HCT116 (cell line): Measurements from ENCODE around the gene SYNDIG1.

Experiments
- EZH2phosphoT487 ChIP-seq: fragments of 200-600 bp; IDR thresholded peaks from 2 replicates; pipeline ENCODE4 v1.6.1; 2018; ENCODE audit warnings: antibody characterized with exemption, borderline replicate concordance
- POLR2A ChIP-seq: IDR thresholded peaks from 2 replicates; pipeline ENCODE4 v1.7.0; 2011; ENCODE audit warnings: borderline replicate concordance; ENCODE audit not compliant: insufficient read depth, insufficient read length; ENCODE audit errors: extremely low read depth
- POLR2AphosphoS5 ChIP-seq: IDR thresholded peaks from 2 replicates; pipeline ENCODE4 v1.6.1; 2011; ENCODE audit warnings: mild to moderate bottlenecking, low read depth, low read length, moderate library complexity
- TF ChIP-seq, protein P1 (sequence below), 3 experiments: fragments of 200-600 bp in 1 of 3; sonication (generic) in 1 of 3; IDR thresholded peaks in 2 of 3; conservative IDR thresholded peaks in 1 of 3; 2 replicates each; pipeline ENCODE4 v1.5.1; 2012 to 2017; ENCODE audit warnings: low read depth in 2 of 3, low read length in 2 of 3, antibody characterized with exemption in 1 of 3, borderline replicate concordance in 1 of 3, control low read depth in 1 of 3, mild to moderate bottlenecking in 1 of 3, mixed read lengths in 1 of 3, mixed run types in 1 of 3, moderate library complexity in 1 of 3; ENCODE audit not compliant: insufficient read depth in 1 of 3

DNA sequence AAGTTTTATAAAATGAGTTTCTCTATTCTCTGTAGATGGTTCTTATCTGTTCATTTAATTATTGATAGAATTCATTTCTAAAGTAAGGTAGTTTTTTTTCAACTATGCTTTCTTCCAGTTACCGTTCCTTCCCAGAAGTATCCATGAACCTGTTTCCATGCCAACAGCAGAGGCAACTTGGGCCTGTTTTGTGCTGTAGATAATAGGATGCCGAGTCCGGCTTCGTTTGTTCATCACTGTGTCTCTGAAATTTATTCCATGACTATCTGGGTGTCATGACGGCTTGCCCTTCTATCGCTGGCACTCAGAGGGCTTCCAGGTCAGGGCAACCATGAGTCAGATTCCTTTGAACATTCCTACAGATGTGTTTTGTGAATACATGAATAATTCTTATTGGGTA is 190.4 kb downstream of the SYNDIG1 start:
- TF ChIP-seq, protein P1, sequence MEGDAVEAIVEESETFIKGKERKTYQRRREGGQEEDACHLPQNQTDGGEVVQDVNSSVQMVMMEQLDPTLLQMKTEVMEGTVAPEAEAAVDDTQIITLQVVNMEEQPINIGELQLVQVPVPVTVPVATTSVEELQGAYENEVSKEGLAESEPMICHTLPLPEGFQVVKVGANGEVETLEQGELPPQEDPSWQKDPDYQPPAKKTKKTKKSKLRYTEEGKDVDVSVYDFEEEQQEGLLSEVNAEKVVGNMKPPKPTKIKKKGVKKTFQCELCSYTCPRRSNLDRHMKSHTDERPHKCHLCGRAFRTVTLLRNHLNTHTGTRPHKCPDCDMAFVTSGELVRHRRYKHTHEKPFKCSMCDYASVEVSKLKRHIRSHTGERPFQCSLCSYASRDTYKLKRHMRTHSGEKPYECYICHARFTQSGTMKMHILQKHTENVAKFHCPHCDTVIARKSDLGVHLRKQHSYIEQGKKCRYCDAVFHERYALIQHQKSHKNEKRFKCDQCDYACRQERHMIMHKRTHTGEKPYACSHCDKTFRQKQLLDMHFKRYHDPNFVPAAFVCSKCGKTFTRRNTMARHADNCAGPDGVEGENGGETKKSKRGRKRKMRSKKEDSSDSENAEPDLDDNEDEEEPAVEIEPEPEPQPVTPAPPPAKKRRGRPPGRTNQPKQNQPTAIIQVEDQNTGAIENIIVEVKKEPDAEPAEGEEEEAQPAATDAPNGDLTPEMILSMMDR (IDR thresholded peaks at IDR 0.05 in 2 of 3, conservative IDR thresholded peaks at IDR 0.05 in 1 of 3; ENCODE audit: borderline replicate concordance in 1 of 3, insufficient read depth in 1 of 3, low read depth in 2 of 3, low read length in 2 of 3), result no peak
- TF ChIP-seq EZH2phosphoT487, result no peak
- TF ChIP-seq POLR2A, result no peak
- TF ChIP-seq POLR2AphosphoS5, result no peak
